ENCODE measurements around the gene BICDL2.
A peak's percentile ranks its signal among the peaks of the same experiment; 100 is the strongest.
"Not testable (repeated sequence)": the region's sequence is repeated elsewhere in the genome, so short reads cannot be mapped to it uniquely, and the experiment has no call there.

Gene BICDL2

GRCh38 chr16:3063625-3064386 is 27.1 kb upstream of the BICDL2 start:
- no peak for DNase-seq

GRCh38 chr16:3062553-3062952 is 25.8 kb upstream of the BICDL2 start:
- DNase-seq, result no peak

GRCh38 chr16:3060339-3061127 is 23.8 kb upstream of the BICDL2 start:
- no peak for DNase-seq

GRCh38 chr16:3059723-3060242 is 23.0 kb upstream of the BICDL2 start:
- DNase-seq, result no peak

GRCh38 chr16:3059041-3059722 is 22.4 kb upstream of the BICDL2 start:
- peak; percentile 87 for DNase-seq

GRCh38 chr16:3058139-3059030 is 21.6 kb upstream of the BICDL2 start:
- peak; percentile 58 for DNase-seq

GRCh38 chr16:3057181-3058138 is 20.7 kb upstream of the BICDL2 start:
- no peak for DNase-seq

- no peak for DNase-seq
These were observed 19.8 kb upstream of the BICDL2 start for GRCh38 chr16:3056336-3057180.

GRCh38 chr16:3055734-3056115 is 19.0 kb upstream of the BICDL2 start:
- DNase-seq, result not testable (repeated sequence)

- DNase-seq, result no peak
These were observed 18.4 kb upstream of the BICDL2 start for GRCh38 chr16:3054965-3055733.

GRCh38 chr16:3053330-3053710 is 16.6 kb upstream of the BICDL2 start:
- DNase-seq, result peak; percentile 33

- not testable (repeated sequence) for DNase-seq
These were observed 16.0 kb upstream of the BICDL2 start for GRCh38 chr16:3052571-3053329.

- no peak for DNase-seq
These were observed 14.8 kb upstream of the BICDL2 start for GRCh38 chr16:3051494-3051893.

GRCh38 chr16:3051009-3051408 is 14.3 kb upstream of the BICDL2 start:
- no peak for DNase-seq

- no peak for DNase-seq
These were observed 13.7 kb upstream of the BICDL2 start for GRCh38 chr16:3050487-3050886.

GRCh38 chr16:3049921-3050481 is 13.3 kb upstream of the BICDL2 start:
- no peak for DNase-seq

- DNase-seq, result no peak
These were observed 10.6 kb upstream of the BICDL2 start for GRCh38 chr16:3047387-3047720.

GRCh38 chr16:3046641-3047386 is 10.1 kb upstream of the BICDL2 start:
- peak; percentile 24 for DNase-seq
